Astrocyte of the cerebellum (primary cell): ENCODE data around the gene HBD.

ENCODE experiments used
- DNase-seq: peaks from one replicate; pipeline ENCODE4 v3.0.0-alpha.2; 2011; ENCODE audit warnings: low read depth
- H3K4me3 ChIP-seq: 2 replicates; pipeline ENCODE4 v1.5.1; 2011; ENCODE audit warnings: mild to moderate bottlenecking, low read depth, low read length, moderate library complexity
- CTCF ChIP-seq: IDR thresholded peaks from 2 replicates; pipeline ENCODE4 v1.5.1; 2012; ENCODE audit warnings: low read length, low read depth, moderate library complexity, mild to moderate bottlenecking; ENCODE audit errors: missing control alignments
- in situ Hi-C: cut with HindIII; loops from 2 replicates; pipeline ENCODE4 v1.10.0; 2017; ENCODE audit warnings: low sequenced_read_pairs

HBD gene

GRCh38 chr11:5228124-5228523 lies 6.2 kb downstream of the HBD start:
- in situ Hi-C loops = no loop called here
- no peak overlapping the region for H3K4me3 ChIP-seq
- no peak for DNase-seq
- no peak for TF ChIP-seq CTCF

GRCh38 chr11:5227681-5228080 lies 6.6 kb downstream of the HBD start:
- in situ Hi-C loops = no loop called here
- H3K4me3 ChIP-seq = no peak overlapping the region
- no peak for DNase-seq
- no peak for TF ChIP-seq CTCF

- no peak for TF ChIP-seq CTCF
- in situ Hi-C loops = no loop called here
- no peak within 1 kb of the TSS for H3K4me3 ChIP-seq
- no peak for DNase-seq
These were observed 7.5 kb downstream of the HBD start, which contains the start of gene HBB for GRCh38 chr11:5226732-5227310. Gene HBB (minus strand): TSS chr11:5227071. CDS start chr11:5227021, 50 bp downstream.

GRCh38 chr11:5225480-5225871 lies 8.8 kb downstream of the HBD start:
- no peak for TF ChIP-seq CTCF
- in situ Hi-C loops = no loop called here
- no peak for DNase-seq
- no peak overlapping the region for H3K4me3 ChIP-seq

GRCh38 chr11:5224538-5225479 lies 9.5 kb downstream of the HBD start:
- no peak for TF ChIP-seq CTCF
- DNase-seq = no peak
- in situ Hi-C loops = no loop called here
- no peak overlapping the region for H3K4me3 ChIP-seq

GRCh38 chr11:5223686-5224085 lies 10.6 kb downstream of the HBD start:
- no peak for DNase-seq
- in situ Hi-C loops = no loop called here
- TF ChIP-seq CTCF = no peak
- no peak overlapping the region for H3K4me3 ChIP-seq
